Raji (cell line): Measurements from ENCODE around the gene DLST.

Experiments
- POLR2A ChIP-seq: IDR thresholded peaks from 2 replicates; pipeline ENCODE4 v1.6.1; 2011; ENCODE audit warnings: low read depth, low read length, control low read depth; ENCODE audit not compliant: insufficient read depth

The DLST gene

GRCh38 chr14:74915426-74915825 lies 33.7 kb downstream of the DLST start:
- TF ChIP-seq POLR2A = no peak

- no peak for TF ChIP-seq POLR2A
These were observed 34.1 kb downstream of the DLST start for GRCh38 chr14:74915826-74916225.

GRCh38 chr14:74917178-74917543 lies 35.4 kb downstream of the DLST start:
- TF ChIP-seq POLR2A = no peak

- no peak for TF ChIP-seq POLR2A
These were observed 35.9 kb downstream of the DLST start for GRCh38 chr14:74917646-74918081.

GRCh38 chr14:74918380-74918779 lies 36.7 kb downstream of the DLST start:
- no peak for TF ChIP-seq POLR2A

- TF ChIP-seq POLR2A = no peak
These were observed 37.9 kb downstream of the DLST start for GRCh38 chr14:74919421-74920165.

- TF ChIP-seq POLR2A = no peak
These were observed 38.6 kb downstream of the DLST start for GRCh38 chr14:74920281-74920680.

- TF ChIP-seq POLR2A = no peak
These were observed 39.4 kb downstream of the DLST start for GRCh38 chr14:74921053-74921620.

- no peak for TF ChIP-seq POLR2A
These were observed 40.5 kb downstream of the DLST start for GRCh38 chr14:74921987-74922751.

- TF ChIP-seq POLR2A = peak; percentile 53
These were observed 41.2 kb downstream of the DLST start, which contains the start of gene RPS6KL1 for GRCh38 chr14:74922752-74923401. TSS of gene RPS6KL1 (minus strand) at chr14:74923260. CDS start at chr14:74921541, 1,719 bp downstream.

GRCh38 chr14:74924061-74924460 lies 42.3 kb downstream of the DLST start:
- TF ChIP-seq POLR2A = no peak

GRCh38 chr14:74927225-74927624 lies 45.5 kb downstream of the DLST start:
- no peak for TF ChIP-seq POLR2A

GRCh38 chr14:74929242-74929641 lies 47.5 kb downstream of the DLST start:
- TF ChIP-seq POLR2A = no peak

GRCh38 chr14:74932401-74932901 lies 50.7 kb downstream of the DLST start:
- TF ChIP-seq POLR2A = no peak

GRCh38 chr14:74934041-74934440 lies 52.3 kb downstream of the DLST start:
- no peak for TF ChIP-seq POLR2A
